Dendritic cell treated with granulocyte-macrophage colony-stimulating factor and Interleukin-4, amounts not matched to agents 40 ng/mL and 50 ng/mL, for 4 days (primary cell): ENCODE results near the gene ITGB1.

ENCODE experiments used
- H3K27ac Mint-ChIP-seq: one replicate; pipeline ENCODE4 v1.8.0; 2022; ENCODE audit warnings: mild to moderate bottlenecking, mixed read lengths
- H3K27me3 Mint-ChIP-seq: one replicate; pipeline ENCODE4 v1.8.0; 2022; ENCODE audit warnings: mild to moderate bottlenecking, mixed read lengths
- H3K36me3 Mint-ChIP-seq: one replicate; pipeline ENCODE4 v1.8.0; 2022; ENCODE audit warnings: low read depth, mixed read lengths
- H3K4me1 Mint-ChIP-seq: one replicate; pipeline ENCODE4 v1.8.0; 2022; ENCODE audit warnings: low read depth, mixed read lengths
- H3K4me3 Mint-ChIP-seq: one replicate; pipeline ENCODE4 v1.8.0; 2022; ENCODE audit warnings: mild to moderate bottlenecking, moderate library complexity, mixed read lengths
- H3K9me3 Mint-ChIP-seq: one replicate; pipeline ENCODE4 v1.8.0; 2022; ENCODE audit warnings: mixed read lengths
- intact Hi-C: fragments of 100-400 bp; cut with micrococcal nuclease; formaldehyde crosslinking; loops from one replicate; pipeline ENCODE4 v1.15.0; 2022

Gene ITGB1

DNA sequence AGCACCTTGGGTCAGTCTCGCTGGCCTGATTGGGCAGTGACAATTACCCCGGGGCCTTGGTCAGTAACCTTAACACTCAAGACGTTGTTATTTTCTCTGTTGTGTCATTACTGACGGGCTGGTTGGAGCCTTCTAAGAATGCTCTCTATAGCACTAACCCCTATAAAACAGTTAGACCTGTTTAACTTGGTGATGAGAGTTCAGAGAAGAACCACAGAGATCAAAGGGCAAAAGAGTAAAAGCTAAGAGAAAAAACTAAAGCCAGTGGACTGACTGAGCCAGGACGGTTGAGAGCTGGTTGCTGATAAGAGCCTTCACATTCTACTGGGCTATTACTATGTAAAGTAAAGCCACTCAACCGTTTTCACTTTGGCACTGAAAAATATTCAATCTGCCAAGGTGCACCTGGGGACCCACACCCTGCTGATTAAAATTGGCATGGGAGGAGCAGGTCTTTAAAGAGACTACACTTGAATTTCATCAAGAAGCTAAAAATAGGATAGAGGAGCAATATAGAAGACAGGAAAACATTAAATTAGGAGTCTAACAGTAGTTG lies 13.6 kb upstream of the ITGB1 start:
- no peaks in the 10 kb centered on the region for H3K27me3 Mint-ChIP-seq
- intact Hi-C loops, result no loop called here
- no peaks in the 10 kb centered on the region for H3K4me1 Mint-ChIP-seq
- no peak overlapping the region for H3K4me3 Mint-ChIP-seq
- H3K27ac Mint-ChIP-seq, result no peak overlapping the region
- no peaks in the 10 kb centered on the region for H3K36me3 Mint-ChIP-seq
- no peaks in the 10 kb centered on the region for H3K9me3 Mint-ChIP-seq

- H3K4me3 Mint-ChIP-seq, result no peak overlapping the region
Observed at GRCh38 chr10:32970910-32971309, 12.9 kb upstream of the ITGB1 start.

GRCh38 chr10:32964270-32964669 lies 6.2 kb upstream of the ITGB1 start:
- intact Hi-C loops, result no loop called here
- Mint-ChIP-seq H3K4me1 (peaks cover 14% of the 10 kb centered on the region), H3K4me3 (no peak overlapping the region), H3K27ac (no peak overlapping the region), H3K27me3 (no peaks in the 10 kb centered on the region), H3K9me3 (no peaks in the 10 kb centered on the region), H3K36me3 (no peaks in the 10 kb centered on the region)

More at GRCh38 chr10:32970910-32971309, 12.9 kb upstream of the ITGB1 start:
- intact Hi-C loops, result no loop called here
- Mint-ChIP-seq H3K4me1 (no peaks in the 10 kb centered on the region), H3K27me3 (no peaks in the 10 kb centered on the region), H3K36me3 (no peaks in the 10 kb centered on the region), H3K27ac (no peak overlapping the region), H3K9me3 (no peaks in the 10 kb centered on the region)

- no peaks in the 10 kb centered on the region for H3K9me3 Mint-ChIP-seq
- no peak overlapping the region for H3K4me3 Mint-ChIP-seq
- intact Hi-C loops, result no loop called here
- H3K27ac Mint-ChIP-seq, result no peak overlapping the region
- H3K4me1 Mint-ChIP-seq, result peaks cover 22% of the 10 kb centered on the region
- no peaks in the 10 kb centered on the region for H3K27me3 Mint-ChIP-seq
- peaks cover 9% of the 10 kb centered on the region for H3K36me3 Mint-ChIP-seq
Observed at GRCh38 chr10:32963096-32963495, 5.1 kb upstream of the ITGB1 start.

DNA sequence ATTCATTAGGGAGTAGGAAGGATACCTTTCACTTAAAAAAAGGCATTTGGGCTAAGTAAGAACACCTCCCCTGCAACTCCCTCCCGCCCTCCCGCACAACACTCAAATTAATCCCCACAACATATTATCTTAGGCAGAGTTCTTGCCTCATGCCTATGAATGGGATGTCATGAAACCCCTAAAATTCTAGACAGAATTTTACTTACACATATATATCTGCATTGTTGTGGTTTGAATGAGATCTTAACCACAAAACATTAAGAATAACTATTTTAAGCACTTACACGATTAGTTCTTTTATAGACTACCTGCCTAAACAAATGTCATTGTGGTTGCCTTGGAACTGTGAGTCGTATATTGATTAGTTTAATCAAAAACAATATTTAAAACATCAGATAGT lies 4.5 kb upstream of the ITGB1 start:
- intact Hi-C loops, result loop anchor here (1.0 kb wide), 1 partner anchor 18 kb away; no protein-coding TSS in a partner anchor

DNA sequence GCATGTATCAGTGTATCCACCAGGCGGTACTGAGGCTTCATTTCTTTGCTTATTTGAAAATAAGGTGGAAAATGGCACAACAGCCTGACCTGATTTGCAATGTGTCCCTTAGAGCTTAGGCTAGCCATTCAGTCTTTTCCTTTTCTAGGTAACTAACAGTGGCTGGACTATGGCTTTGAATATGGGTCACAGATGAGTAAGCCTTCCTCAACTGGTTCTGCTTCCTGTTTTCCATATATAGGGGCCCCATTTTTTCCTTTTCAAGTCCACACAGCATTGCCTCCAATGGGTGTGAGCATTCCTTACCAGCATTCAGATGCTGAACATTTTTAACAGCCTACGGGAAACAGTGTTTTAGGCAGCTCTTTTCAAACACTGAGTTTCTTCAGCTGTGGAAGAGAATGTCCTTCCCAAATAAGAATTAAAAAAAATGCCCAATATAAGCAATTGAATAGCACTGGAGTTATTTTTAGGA lies 3.9 kb upstream of the ITGB1 start:
- H3K27me3 Mint-ChIP-seq, result no peaks in the 10 kb centered on the region
- intact Hi-C loops, result loop anchor here (1.0 kb wide), 1 partner anchor 18 kb away; no protein-coding TSS in a partner anchor
- H3K27ac Mint-ChIP-seq, result peak overlapping the region; percentile 74
- peak overlapping the region; percentile 20 for H3K4me3 Mint-ChIP-seq
- no peaks in the 10 kb centered on the region for H3K9me3 Mint-ChIP-seq
- H3K4me1 Mint-ChIP-seq, result peaks cover 22% of the 10 kb centered on the region
- H3K36me3 Mint-ChIP-seq, result peaks cover 9% of the 10 kb centered on the region

More for the DNA sequence above, 4.5 kb upstream of the ITGB1 start:
- Mint-ChIP-seq H3K4me1 (peaks cover 22% of the 10 kb centered on the region), H3K36me3 (peaks cover 9% of the 10 kb centered on the region), H3K4me3 (no peak overlapping the region), H3K27me3 (no peaks in the 10 kb centered on the region), H3K27ac (peak overlapping the region; percentile 74), H3K9me3 (no peaks in the 10 kb centered on the region)

DNA sequence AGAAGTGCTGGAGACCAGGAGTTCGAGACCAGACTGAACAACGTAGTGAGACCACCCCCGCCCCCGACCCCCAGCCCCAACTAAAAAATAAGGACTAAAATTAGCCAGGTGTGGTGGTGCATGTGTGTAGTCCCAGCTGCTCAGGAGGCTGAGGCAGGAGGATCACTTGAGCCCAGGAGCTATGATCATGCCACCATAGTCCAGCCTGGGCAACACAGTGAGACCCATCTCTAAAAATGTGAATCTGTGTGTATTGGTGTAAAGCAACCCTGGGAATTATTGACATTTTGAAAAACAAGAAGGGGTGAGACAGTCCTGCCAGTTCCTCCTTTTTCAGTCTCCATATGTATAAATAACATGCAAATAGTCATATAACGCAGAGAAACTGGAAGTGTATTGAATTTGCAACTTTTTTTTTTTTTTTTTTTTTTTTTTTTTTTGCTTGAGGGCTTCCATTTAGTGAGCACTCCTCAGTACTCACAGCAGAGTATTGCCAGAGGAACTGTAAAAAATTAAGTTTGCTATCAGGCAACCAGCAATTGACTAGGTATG lies 3.4 kb upstream of the ITGB1 start:
- no peak overlapping the region for H3K4me3 Mint-ChIP-seq
- intact Hi-C loops, result no loop called here
- H3K36me3 Mint-ChIP-seq, result peaks cover 9% of the 10 kb centered on the region
- peak overlapping the region; percentile 74 for H3K27ac Mint-ChIP-seq
- no peaks in the 10 kb centered on the region for H3K27me3 Mint-ChIP-seq
- peaks cover 26% of the 10 kb centered on the region for H3K4me1 Mint-ChIP-seq
- no peaks in the 10 kb centered on the region for H3K9me3 Mint-ChIP-seq

DNA sequence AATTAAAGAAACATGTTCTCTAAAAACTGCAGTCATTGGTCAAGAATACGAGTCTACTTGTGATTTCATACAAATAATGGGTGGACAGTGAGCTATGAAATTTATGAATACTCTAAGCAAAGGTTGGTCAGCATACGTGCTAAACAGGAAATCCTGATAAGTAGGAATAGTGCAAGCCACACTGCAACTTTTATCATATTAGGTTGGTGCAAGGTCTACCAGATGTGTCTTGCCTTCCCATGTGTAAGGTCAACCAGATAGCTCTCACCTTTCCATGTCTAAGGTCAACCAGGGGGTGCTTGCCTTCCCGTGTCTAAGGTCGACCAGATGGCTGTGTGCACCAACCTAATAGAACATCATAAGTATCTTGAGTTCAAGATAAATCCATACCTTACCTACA lies 2.0 kb upstream of the ITGB1 start:
- no peaks in the 10 kb centered on the region for H3K9me3 Mint-ChIP-seq
- intact Hi-C loops, result no loop called here
- H3K4me3 Mint-ChIP-seq, result no peak overlapping the region
- peaks cover 9% of the 10 kb centered on the region for H3K36me3 Mint-ChIP-seq
- H3K27ac Mint-ChIP-seq, result no peak overlapping the region
- H3K4me1 Mint-ChIP-seq, result peaks cover 39% of the 10 kb centered on the region
- no peaks in the 10 kb centered on the region for H3K27me3 Mint-ChIP-seq

DNA sequence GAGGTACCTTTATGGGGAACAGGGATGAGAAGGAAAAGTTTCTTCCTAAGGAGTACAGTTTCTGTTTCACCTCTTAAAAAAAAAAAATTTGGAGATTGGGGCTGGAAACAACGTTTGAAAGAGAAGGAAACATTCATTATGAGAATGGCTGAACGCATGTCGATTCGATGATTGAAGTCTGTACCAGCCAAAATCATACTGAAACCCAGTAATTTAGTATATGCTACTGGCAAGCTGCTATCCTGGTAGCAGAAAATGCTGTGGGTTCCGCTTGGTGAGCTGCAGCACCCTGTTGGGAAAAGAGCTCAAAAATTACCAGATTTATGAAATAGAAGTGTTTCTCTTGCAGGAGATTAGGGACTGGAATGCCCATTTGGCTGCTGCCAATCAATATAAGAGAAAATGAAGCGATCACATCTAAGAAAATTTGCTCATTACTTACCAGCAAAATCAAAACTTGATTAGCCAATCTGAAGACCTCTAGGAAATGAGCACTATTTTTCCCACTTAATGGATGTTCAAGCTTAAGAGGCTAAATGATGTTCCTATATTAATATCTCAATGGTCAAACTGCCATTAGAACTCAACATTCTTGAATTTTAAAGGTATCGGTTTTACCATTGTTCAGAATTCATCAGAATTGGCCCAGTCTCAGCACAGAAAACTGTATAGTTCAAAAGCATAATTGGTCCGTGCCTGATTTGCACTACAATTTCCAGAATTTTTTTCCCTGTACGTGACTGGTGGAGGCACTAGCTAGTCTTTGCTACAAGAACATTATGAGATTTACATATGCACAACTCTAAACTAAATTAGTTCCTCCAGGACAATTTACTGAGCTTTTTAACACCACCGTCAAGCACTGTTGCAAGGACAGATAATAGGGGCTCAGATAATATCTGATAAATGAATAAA lies 1.2 kb upstream of the ITGB1 start:
- peaks cover 47% of the 10 kb centered on the region for H3K4me1 Mint-ChIP-seq
- peak overlapping the region; percentile 97 for H3K4me3 Mint-ChIP-seq
- intact Hi-C loops, result loop anchor here (5.0 kb wide), 1 partner anchor 48 kb away; no protein-coding TSS in a partner anchor
- no peaks in the 10 kb centered on the region for H3K27me3 Mint-ChIP-seq
- peaks cover 11% of the 10 kb centered on the region for H3K36me3 Mint-ChIP-seq
- H3K9me3 Mint-ChIP-seq, result no peaks in the 10 kb centered on the region
- peak overlapping the region; percentile 98 for H3K27ac Mint-ChIP-seq

GRCh38 chr10:32957341-32958084 lies 517 bp downstream of the ITGB1 start:
- Mint-ChIP-seq H3K9me3 (no peaks in the 10 kb centered on the region), H3K36me3 (peaks cover 19% of the 10 kb centered on the region), H3K27ac (peak overlapping the region; percentile 98), H3K4me3 (peak overlapping the region; percentile 97), H3K4me1 (peaks cover 59% of the 10 kb centered on the region), H3K27me3 (no peaks in the 10 kb centered on the region)
- intact Hi-C loops, result loop anchor here (1.0 to 5.0 kb wide), 3 partner anchors 16 to 50 kb away; no protein-coding TSS in a partner anchor

DNA sequence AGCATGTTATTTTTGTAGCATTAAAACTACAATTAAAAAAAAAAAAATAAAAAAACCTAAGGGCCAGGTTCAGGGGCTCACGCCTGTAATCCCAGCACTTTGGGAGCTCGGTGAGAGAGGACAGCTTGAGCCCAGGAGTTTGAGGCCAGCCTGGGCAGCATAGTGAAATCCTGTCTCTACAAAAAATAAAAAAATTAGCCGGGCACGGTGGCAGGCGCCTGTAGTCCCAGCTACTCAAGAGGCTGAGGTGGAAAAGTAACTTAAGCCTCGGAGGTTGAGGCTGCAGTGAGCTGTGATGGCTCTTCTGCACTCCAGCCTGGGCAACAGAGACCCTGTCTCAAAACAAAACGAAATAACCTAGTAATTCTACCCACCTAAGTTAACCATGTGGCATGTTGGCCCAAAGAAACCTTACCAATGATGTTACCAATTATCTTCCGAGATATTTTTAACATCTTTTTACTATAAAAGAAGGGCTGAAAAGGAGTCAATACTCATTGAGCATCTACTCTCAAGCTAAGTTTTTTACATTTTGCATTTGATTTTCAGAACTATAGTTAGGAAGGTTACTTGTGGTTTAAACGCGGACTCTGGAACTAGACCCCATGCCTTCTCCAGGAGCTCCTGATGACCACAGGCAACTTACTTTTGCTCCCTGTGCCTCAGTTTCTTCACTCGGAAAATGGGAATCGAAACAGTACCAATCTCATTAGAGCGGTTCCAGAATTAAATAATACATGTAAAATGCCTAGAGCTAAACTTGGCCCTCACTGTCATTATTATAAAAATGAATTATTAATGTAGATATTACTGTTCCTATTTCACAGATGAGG lies 1.4 kb downstream of the ITGB1 start:
- intact Hi-C loops, result loop anchor here (1.0 to 5.0 kb wide), 2 partner anchors 15 to 51 kb away; no protein-coding TSS in a partner anchor
- H3K9me3 Mint-ChIP-seq, result no peaks in the 10 kb centered on the region
- H3K27me3 Mint-ChIP-seq, result no peaks in the 10 kb centered on the region
- peaks cover 67% of the 10 kb centered on the region for H3K4me1 Mint-ChIP-seq
- H3K27ac Mint-ChIP-seq, result peak overlapping the region; percentile 98
- H3K4me3 Mint-ChIP-seq, result peak overlapping the region; percentile 77
- H3K36me3 Mint-ChIP-seq, result peaks cover 19% of the 10 kb centered on the region

- no peaks in the 10 kb centered on the region for H3K27me3 Mint-ChIP-seq
- peak overlapping the region; percentile 77 for H3K4me3 Mint-ChIP-seq
- intact Hi-C loops, result loop anchor here (5.0 kb wide), 1 partner anchor 52 kb away; no protein-coding TSS in a partner anchor
- peaks cover 75% of the 10 kb centered on the region for H3K4me1 Mint-ChIP-seq
- H3K27ac Mint-ChIP-seq, result no peak overlapping the region
- H3K36me3 Mint-ChIP-seq, result peaks cover 19% of the 10 kb centered on the region
- H3K9me3 Mint-ChIP-seq, result no peaks in the 10 kb centered on the region
Observed at GRCh38 chr10:32955790-32956189, 2.2 kb downstream of the ITGB1 start.
